HUES48 (cell line): ENCODE measurements around the gene ZNF641.

ENCODE experiments used
- H3K27ac ChIP-seq: one replicate; pipeline ENCODE4 v1.7.0; 2013; ENCODE audit warnings: low read depth, low read length, inconsistent platforms
- H3K27me3 ChIP-seq: 2 replicates; pipeline ENCODE4 v1.6.1; 2013; ENCODE audit warnings: mild to moderate bottlenecking, low read length; ENCODE audit not compliant: control insufficient read depth, insufficient read depth
- H3K36me3 ChIP-seq: 2 replicates; pipeline ENCODE4 v1.6.1; 2013; ENCODE audit warnings: low read length; ENCODE audit not compliant: control insufficient read depth, insufficient read depth
- H3K4me1 ChIP-seq: 2 replicates; pipeline ENCODE4 v1.6.1; 2013; ENCODE audit warnings: mild to moderate bottlenecking, low read length; ENCODE audit not compliant: control insufficient read depth, insufficient read depth
- H3K4me3 ChIP-seq: 2 replicates; pipeline ENCODE4 v1.5.1; 2013; ENCODE audit warnings: mild to moderate bottlenecking, low read depth, low read length
- H3K9ac ChIP-seq: 2 replicates; pipeline ENCODE4 v1.6.1; 2013; ENCODE audit warnings: mild to moderate bottlenecking, low read depth, low read length, moderate library complexity
- H3K9me3 ChIP-seq: 2 replicates; pipeline ENCODE4 v1.6.1; 2013; ENCODE audit warnings: low read length; ENCODE audit not compliant: control insufficient read depth, insufficient read depth

Gene ZNF641

GRCh38 chr12:48350249-48351021 is at the start of gene ZNF641:
ZNF641 (minus strand) TSS chr12:48350919; CDS start chr12:48348090, 2,829 bp downstream.
- peak within 1 kb of the TSS; percentile 69 for H3K27ac ChIP-seq
- H3K4me1 ChIP-seq, result 0 out of 2 replicates have a peak, but pooled peaks cover 2% of the 10 kb centered on the region
- peaks cover 7% of the 10 kb centered on the region; the same call in 1 of the 2 replicates for H3K27me3 ChIP-seq

GRCh38 chr12:48390026-48390425 is 39.3 kb upstream of the ZNF641 start:
- no peaks in the 10 kb centered on the region; the same call in 1 of the 2 replicates for H3K27me3 ChIP-seq
- H3K36me3 ChIP-seq, result no peaks in the 10 kb centered on the region
- no peaks in the 10 kb centered on the region for H3K4me1 ChIP-seq
- no peak overlapping the region for H3K27ac ChIP-seq
- H3K9ac ChIP-seq, result no peak overlapping the region
- no peak overlapping the region for H3K4me3 ChIP-seq
- H3K9me3 ChIP-seq, result peaks cover 30% of the 10 kb centered on the region

More at GRCh38 chr12:48350249-48351021, at the start of gene ZNF641:
- H3K9ac ChIP-seq, result peak within 1 kb of the TSS; percentile 13
- H3K36me3 ChIP-seq, result peaks cover 7% of the 10 kb centered on the region; the same call in 1 of the 2 replicates
- H3K9me3 ChIP-seq, result no peaks in the 10 kb centered on the region
- peak within 1 kb of the TSS; percentile 74 for H3K4me3 ChIP-seq

- no peak overlapping the region for H3K27ac ChIP-seq
- no peaks in the 10 kb centered on the region for H3K27me3 ChIP-seq
- H3K4me3 ChIP-seq, result no peak overlapping the region
- H3K36me3 ChIP-seq, result no peaks in the 10 kb centered on the region
- peaks cover 24% of the 10 kb centered on the region for H3K9me3 ChIP-seq
- H3K4me1 ChIP-seq, result no peaks in the 10 kb centered on the region
- H3K9ac ChIP-seq, result no peak overlapping the region
These were observed 38.7 kb upstream of the ZNF641 start for GRCh38 chr12:48389409-48389808.

GRCh38 chr12:48388938-48389337 is 38.2 kb upstream of the ZNF641 start:
- Histone ChIP-seq H3K27ac (no peak overlapping the region), H3K36me3 (no peaks in the 10 kb centered on the region), H3K4me3 (no peak overlapping the region)

GRCh38 chr12:48388460-48388859 is 37.7 kb upstream of the ZNF641 start:
- H3K4me3 ChIP-seq, result no peak overlapping the region
- H3K4me1 ChIP-seq, result no peaks in the 10 kb centered on the region
- H3K9ac ChIP-seq, result no peak overlapping the region
- no peak overlapping the region for H3K27ac ChIP-seq
- no peaks in the 10 kb centered on the region for H3K27me3 ChIP-seq
- peaks cover 18% of the 10 kb centered on the region for H3K9me3 ChIP-seq
- H3K36me3 ChIP-seq, result no peaks in the 10 kb centered on the region

More at GRCh38 chr12:48388938-48389337, 38.2 kb upstream of the ZNF641 start:
- no peak overlapping the region for H3K9ac ChIP-seq
- no peaks in the 10 kb centered on the region for H3K27me3 ChIP-seq
- peaks cover 19% of the 10 kb centered on the region for H3K9me3 ChIP-seq
- H3K4me1 ChIP-seq, result no peaks in the 10 kb centered on the region

GRCh38 chr12:48380596-48380995 is 29.9 kb upstream of the ZNF641 start:
- no peak overlapping the region for H3K9ac ChIP-seq
- peaks cover 2% of the 10 kb centered on the region; the same call in 1 of the 2 replicates for H3K9me3 ChIP-seq
- no peaks in the 10 kb centered on the region for H3K4me1 ChIP-seq
- H3K36me3 ChIP-seq, result no peaks in the 10 kb centered on the region
- H3K27me3 ChIP-seq, result no peaks in the 10 kb centered on the region
- no peak overlapping the region for H3K27ac ChIP-seq
- no peak overlapping the region for H3K4me3 ChIP-seq

GRCh38 chr12:48379794-48380193 is 29.1 kb upstream of the ZNF641 start:
- H3K4me3 ChIP-seq, result no peak overlapping the region

GRCh38 chr12:48377646-48378045 is 26.9 kb upstream of the ZNF641 start:
- Histone ChIP-seq H3K4me3 (no peak overlapping the region), H3K4me1 (no peaks in the 10 kb centered on the region), H3K27ac (no peak overlapping the region), H3K9ac (no peak overlapping the region), H3K9me3 (no peaks in the 10 kb centered on the region), H3K36me3 (no peaks in the 10 kb centered on the region), H3K27me3 (no peaks in the 10 kb centered on the region; the same call in 1 of the 2 replicates)

More at GRCh38 chr12:48379794-48380193, 29.1 kb upstream of the ZNF641 start:
- H3K27me3 ChIP-seq, result no peaks in the 10 kb centered on the region
- no peaks in the 10 kb centered on the region; the same call in 1 of the 2 replicates for H3K9me3 ChIP-seq
- H3K27ac ChIP-seq, result no peak overlapping the region
- H3K36me3 ChIP-seq, result no peaks in the 10 kb centered on the region
- H3K4me1 ChIP-seq, result no peaks in the 10 kb centered on the region
- no peak overlapping the region for H3K9ac ChIP-seq

GRCh38 chr12:48374164-48374563 is 23.4 kb upstream of the ZNF641 start:
- no peak overlapping the region for H3K9ac ChIP-seq
- H3K27ac ChIP-seq, result no peak overlapping the region
- no peaks in the 10 kb centered on the region for H3K9me3 ChIP-seq
- H3K27me3 ChIP-seq, result peaks cover 5% of the 10 kb centered on the region; the same call in 1 of the 2 replicates
- H3K4me3 ChIP-seq, result no peak overlapping the region
- H3K4me1 ChIP-seq, result no peaks in the 10 kb centered on the region
- H3K36me3 ChIP-seq, result no peaks in the 10 kb centered on the region

- H3K4me1 ChIP-seq, result no peaks in the 10 kb centered on the region
- H3K36me3 ChIP-seq, result no peaks in the 10 kb centered on the region
- H3K9ac ChIP-seq, result no peak overlapping the region
- H3K4me3 ChIP-seq, result no peak overlapping the region
- no peaks in the 10 kb centered on the region for H3K9me3 ChIP-seq
- 0 out of 2 replicates have a peak, but pooled peaks cover 5% of the 10 kb centered on the region for H3K27me3 ChIP-seq
- no peak overlapping the region for H3K27ac ChIP-seq
These were observed 15.4 kb upstream of the ZNF641 start for GRCh38 chr12:48366131-48366530.

- Histone ChIP-seq H3K27me3 (no peaks in the 10 kb centered on the region), H3K9ac (no peak overlapping the region), H3K36me3 (no peaks in the 10 kb centered on the region), H3K4me1 (no peaks in the 10 kb centered on the region), H3K4me3 (no peak overlapping the region), H3K27ac (no peak overlapping the region), H3K9me3 (no peaks in the 10 kb centered on the region)
These were observed 11.1 kb upstream of the ZNF641 start for GRCh38 chr12:48361664-48362339.
